Glutamatergic neuron (in vitro differentiated cells): ENCODE measurements around the gene CFAP299. TPM values are rescaled to one million over a fixed set of nuclear protein-coding genes. Genes with fewer than 3 reads are reported as not detected.

Experiments
- DNase-seq: peaks from one replicate; pipeline ENCODE4 v3.0.0; 2022
- H3K27ac Mint-ChIP-seq: one replicate; pipeline ENCODE4 v1.8.0; 2020; ENCODE audit warnings: mild to moderate bottlenecking, mixed read lengths, inconsistent platforms; ENCODE audit not compliant: unreplicated experiment
- H3K27me3 Mint-ChIP-seq: one replicate; pipeline ENCODE4 v1.8.0; 2020; ENCODE audit warnings: mild to moderate bottlenecking, moderate library complexity, mixed read lengths, inconsistent platforms; ENCODE audit not compliant: unreplicated experiment
- H3K36me3 Mint-ChIP-seq: one replicate; pipeline ENCODE4 v1.8.0; 2020; ENCODE audit warnings: mild to moderate bottlenecking, mixed read lengths, inconsistent platforms; ENCODE audit not compliant: unreplicated experiment
- H3K4me1 Mint-ChIP-seq: one replicate; pipeline ENCODE4 v1.8.0; 2020; ENCODE audit warnings: mild to moderate bottlenecking, low read depth, mixed read lengths, inconsistent platforms; ENCODE audit not compliant: unreplicated experiment
- H3K4me3 Mint-ChIP-seq: one replicate; pipeline ENCODE4 v1.8.0; 2020; ENCODE audit warnings: mild to moderate bottlenecking, mixed read lengths, inconsistent platforms; ENCODE audit not compliant: unreplicated experiment
- H3K9me3 Mint-ChIP-seq: one replicate; pipeline ENCODE4 v1.8.0; 2020; ENCODE audit warnings: mild to moderate bottlenecking, moderate library complexity, mixed read lengths, inconsistent platforms; ENCODE audit not compliant: unreplicated experiment
- total RNA-seq: library from RNA; stranded (reverse); fragmentation: NEBNext Ultra II Directional; extraction: Animal tissue kit (Norgen Biotek cat#: 25700); gene quantifications from one replicate; pipeline ENCODE4 v1.2.1, GENCODE V29; 2021; ENCODE audit not compliant: unreplicated experiment
- TF ChIP-seq, protein P1 (sequence below): fragments of 200-600 bp; sonication (generic); IDR thresholded peaks from one replicate; pipeline ENCODE4 v1.5.0; 2021; ENCODE audit not compliant: partially characterized antibody, unreplicated experiment

CFAP299 gene
- total RNA-seq, 1 donor from 2014 or later = not detected

- H3K27ac Mint-ChIP-seq = no peak overlapping the region
- no peaks in the 10 kb centered on the region for H3K4me1 Mint-ChIP-seq
- DNase-seq = no peak
- H3K27me3 Mint-ChIP-seq = no peaks in the 10 kb centered on the region
- H3K36me3 Mint-ChIP-seq = no peaks in the 10 kb centered on the region
- TF ChIP-seq, protein P1, sequence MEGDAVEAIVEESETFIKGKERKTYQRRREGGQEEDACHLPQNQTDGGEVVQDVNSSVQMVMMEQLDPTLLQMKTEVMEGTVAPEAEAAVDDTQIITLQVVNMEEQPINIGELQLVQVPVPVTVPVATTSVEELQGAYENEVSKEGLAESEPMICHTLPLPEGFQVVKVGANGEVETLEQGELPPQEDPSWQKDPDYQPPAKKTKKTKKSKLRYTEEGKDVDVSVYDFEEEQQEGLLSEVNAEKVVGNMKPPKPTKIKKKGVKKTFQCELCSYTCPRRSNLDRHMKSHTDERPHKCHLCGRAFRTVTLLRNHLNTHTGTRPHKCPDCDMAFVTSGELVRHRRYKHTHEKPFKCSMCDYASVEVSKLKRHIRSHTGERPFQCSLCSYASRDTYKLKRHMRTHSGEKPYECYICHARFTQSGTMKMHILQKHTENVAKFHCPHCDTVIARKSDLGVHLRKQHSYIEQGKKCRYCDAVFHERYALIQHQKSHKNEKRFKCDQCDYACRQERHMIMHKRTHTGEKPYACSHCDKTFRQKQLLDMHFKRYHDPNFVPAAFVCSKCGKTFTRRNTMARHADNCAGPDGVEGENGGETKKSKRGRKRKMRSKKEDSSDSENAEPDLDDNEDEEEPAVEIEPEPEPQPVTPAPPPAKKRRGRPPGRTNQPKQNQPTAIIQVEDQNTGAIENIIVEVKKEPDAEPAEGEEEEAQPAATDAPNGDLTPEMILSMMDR = no peak
- no peak overlapping the region for H3K4me3 Mint-ChIP-seq
- no peaks in the 10 kb centered on the region for H3K9me3 Mint-ChIP-seq
These were observed 581.2 kb downstream of the CFAP299 start for GRCh38 chr4:80916770-80917169.

DNA sequence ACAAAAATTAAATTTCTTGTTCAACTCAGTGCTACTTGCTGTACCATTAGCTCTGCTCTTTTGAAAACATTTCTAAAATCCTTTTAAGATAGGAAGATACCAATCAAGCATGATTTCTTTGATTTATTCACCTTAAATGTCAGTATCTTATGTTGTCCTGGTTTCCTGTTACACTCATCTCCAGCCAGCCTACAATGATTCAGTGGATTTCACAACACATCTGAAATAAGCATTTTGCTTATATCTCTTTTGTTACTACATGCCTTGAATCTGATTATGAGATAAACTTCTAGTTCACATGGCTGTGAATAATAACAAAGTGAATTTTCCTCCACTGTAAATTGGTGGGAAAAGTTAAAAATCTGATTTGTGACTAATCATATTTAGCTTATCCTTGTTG, 582.5 kb downstream of the CFAP299 start:
- DNase-seq = no peak
- H3K36me3 Mint-ChIP-seq = no peaks in the 10 kb centered on the region
- no peaks in the 10 kb centered on the region for H3K9me3 Mint-ChIP-seq
- TF ChIP-seq, protein P1 = no peak
- no peak overlapping the region for H3K4me3 Mint-ChIP-seq
- no peak overlapping the region for H3K27ac Mint-ChIP-seq
- H3K4me1 Mint-ChIP-seq = no peaks in the 10 kb centered on the region
- no peaks in the 10 kb centered on the region for H3K27me3 Mint-ChIP-seq

DNA sequence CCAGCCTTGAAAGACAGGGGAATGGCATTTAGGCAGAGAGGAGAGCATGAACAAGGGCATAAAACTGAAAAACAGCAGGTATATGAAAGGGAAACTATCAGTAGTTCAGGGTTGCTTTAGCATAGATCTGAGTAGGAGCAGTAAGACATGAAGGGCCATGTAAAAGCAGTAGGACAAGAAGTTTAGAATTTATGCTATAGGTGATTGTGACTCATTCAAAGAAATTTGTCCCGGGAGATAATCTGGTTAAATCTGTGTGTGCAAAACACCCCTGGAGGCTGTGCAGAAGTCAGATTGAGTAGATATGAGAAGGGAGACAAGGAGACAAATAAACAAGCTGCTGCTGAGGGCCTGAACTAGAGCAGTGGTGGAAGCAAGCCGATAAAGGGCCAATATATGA, 585.9 kb downstream of the CFAP299 start:
- no peaks in the 10 kb centered on the region for H3K27me3 Mint-ChIP-seq
- H3K9me3 Mint-ChIP-seq = no peaks in the 10 kb centered on the region
- H3K27ac Mint-ChIP-seq = no peak overlapping the region
- TF ChIP-seq, protein P1 = no peak
- no peak for DNase-seq
- H3K4me1 Mint-ChIP-seq = no peaks in the 10 kb centered on the region
- H3K4me3 Mint-ChIP-seq = no peak overlapping the region
- no peaks in the 10 kb centered on the region for H3K36me3 Mint-ChIP-seq

DNA sequence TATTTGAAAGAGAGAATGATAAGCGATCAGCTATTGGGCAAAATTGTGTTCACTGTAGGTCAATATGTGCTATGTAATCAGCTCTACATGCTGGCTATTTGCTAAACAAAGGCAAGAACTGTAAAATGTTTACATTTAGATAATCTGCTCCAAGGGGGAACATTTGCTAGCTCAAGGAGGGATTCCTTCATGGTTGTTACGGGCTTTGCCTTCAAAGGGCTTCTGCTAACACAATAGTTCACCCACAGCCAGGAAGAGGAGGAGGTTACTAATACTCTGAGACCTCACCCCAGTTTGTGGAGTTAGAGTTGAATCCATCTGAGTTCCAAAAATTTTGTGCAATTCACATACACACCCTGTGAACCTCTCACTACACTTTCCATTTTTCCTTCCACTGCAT, 587.4 kb downstream of the CFAP299 start:
- no peaks in the 10 kb centered on the region for H3K9me3 Mint-ChIP-seq
- TF ChIP-seq, protein P1 = no peak
- no peaks in the 10 kb centered on the region for H3K27me3 Mint-ChIP-seq
- H3K4me1 Mint-ChIP-seq = no peaks in the 10 kb centered on the region
- no peak for DNase-seq
- no peak overlapping the region for H3K27ac Mint-ChIP-seq
- no peak overlapping the region for H3K4me3 Mint-ChIP-seq
- no peaks in the 10 kb centered on the region for H3K36me3 Mint-ChIP-seq

- no peaks in the 10 kb centered on the region for H3K36me3 Mint-ChIP-seq
- H3K4me1 Mint-ChIP-seq = no peaks in the 10 kb centered on the region
- H3K4me3 Mint-ChIP-seq = no peak overlapping the region
- TF ChIP-seq, protein P1 = no peak
- no peak for DNase-seq
- H3K27me3 Mint-ChIP-seq = no peaks in the 10 kb centered on the region
- no peak overlapping the region for H3K27ac Mint-ChIP-seq
- no peaks in the 10 kb centered on the region for H3K9me3 Mint-ChIP-seq
These were observed 589.8 kb downstream of the CFAP299 start for GRCh38 chr4:80925293-80925692.
